Erythroblast (primary cell): ENCODE results near the gene MALT1.

Experiments used
- GATA1 ChIP-seq: IDR thresholded peaks from 2 replicates; pipeline ENCODE4 v1.6.1; 2011; ENCODE audit warnings: low read depth, mild to moderate bottlenecking, control low read depth, low read length, moderate library complexity
- POLR2A ChIP-seq: IDR thresholded peaks from 2 replicates; pipeline ENCODE4 v1.6.1; 2011; ENCODE audit warnings: mild to moderate bottlenecking, low read length

DNA sequence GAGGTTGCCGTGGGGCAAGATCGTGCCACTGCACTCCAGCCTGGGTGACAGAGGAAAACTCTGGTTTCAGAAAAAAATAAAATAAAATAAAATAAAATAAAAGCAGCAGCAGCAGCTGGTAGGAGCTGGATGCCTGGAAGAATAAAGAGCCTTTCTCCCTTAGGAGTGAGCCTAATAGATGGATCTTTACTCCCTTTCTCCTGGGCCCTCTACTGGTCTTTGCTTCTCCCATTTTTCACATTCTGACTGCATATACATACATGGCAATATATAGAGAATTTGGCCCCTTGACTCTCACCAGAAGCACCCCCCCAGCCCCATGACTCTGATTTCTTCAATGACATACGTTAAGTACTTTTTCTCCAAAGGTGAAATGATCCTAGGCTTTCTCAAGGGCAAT is 9.8 kb upstream of the MALT1 start:
- TF ChIP-seq POLR2A (no peak), GATA1 (no peak)
